GM21515 (cell line): ENCODE results near the gene PADI3.

Experiments used
- ATAC-seq: cut with Tn5 transposase; IDR thresholded peaks from one replicate; pipeline ENCODE4 v1.9.1; 2021; ENCODE audit not compliant: unreplicated experiment

The PADI3 gene

DNA sequence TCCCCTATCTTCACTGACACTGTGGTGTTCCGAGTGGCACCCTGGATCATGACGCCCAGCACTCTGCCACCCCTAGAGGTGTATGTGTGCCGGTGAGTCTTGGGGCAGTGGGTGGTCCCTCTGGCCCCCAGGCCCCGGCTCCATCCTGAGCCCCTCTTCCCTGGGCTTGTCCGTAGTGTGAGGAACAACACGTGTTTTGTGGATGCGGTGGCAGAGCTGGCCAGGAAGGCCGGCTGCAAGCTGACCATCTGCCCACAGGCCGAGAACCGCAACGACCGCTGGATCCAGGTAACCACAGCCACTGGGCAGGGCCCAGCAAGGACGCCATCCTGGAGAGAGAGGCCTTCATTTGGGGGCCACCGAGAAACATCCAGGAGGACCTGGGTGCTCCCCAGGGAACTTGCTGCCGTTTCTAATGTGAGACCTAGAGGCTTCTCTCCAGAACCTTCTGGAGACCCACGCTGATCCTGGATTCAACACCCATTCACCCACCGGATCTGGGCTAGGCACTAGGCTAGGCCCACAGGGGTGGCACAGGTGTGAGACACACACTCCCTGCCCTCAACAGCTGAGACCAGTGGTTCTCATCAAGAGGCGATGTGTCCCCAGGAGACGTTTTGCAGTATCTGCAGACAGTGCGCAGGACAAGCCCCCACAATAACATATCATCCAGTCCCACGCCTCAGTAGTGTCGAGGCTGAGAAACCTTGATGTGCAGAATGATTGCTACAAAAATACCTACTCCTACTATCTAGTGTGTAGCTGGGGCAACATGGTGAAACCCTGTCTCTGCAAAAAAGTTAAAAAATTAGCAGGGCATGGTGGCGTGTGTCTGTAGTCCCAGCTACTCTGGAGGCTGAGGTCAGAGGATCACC, 22.2 kb downstream of the PADI3 start:
- ATAC-seq = no peak

GRCh38 chr1:17272066-17272465, 23.2 kb downstream of the PADI3 start:
- no peak for ATAC-seq

- ATAC-seq = no peak
These were observed 23.7 kb downstream of the PADI3 start for GRCh38 chr1:17272646-17273045.

DNA sequence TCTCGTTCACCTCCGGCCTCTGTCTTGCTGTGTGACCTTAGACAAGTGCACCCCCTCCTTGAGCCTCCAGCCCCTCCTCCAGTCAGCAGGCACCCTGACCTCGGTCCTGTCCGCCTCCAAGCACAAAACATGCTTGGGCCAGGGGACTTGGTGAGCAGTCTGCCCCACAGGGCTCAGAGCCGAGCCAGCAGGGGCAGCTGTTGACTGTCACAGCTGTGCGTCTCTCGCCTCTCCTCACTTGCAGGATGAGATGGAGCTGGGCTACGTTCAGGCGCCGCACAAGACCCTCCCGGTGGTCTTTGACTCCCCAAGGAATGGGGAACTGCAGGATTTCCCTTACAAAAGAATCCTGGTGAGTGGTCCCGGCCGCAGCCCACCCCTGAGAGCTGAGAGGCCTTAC, 24.2 kb downstream of the PADI3 start:
- no peak for ATAC-seq

- no peak for ATAC-seq
These were observed 25.6 kb downstream of the PADI3 start for GRCh38 chr1:17274186-17275170.

DNA sequence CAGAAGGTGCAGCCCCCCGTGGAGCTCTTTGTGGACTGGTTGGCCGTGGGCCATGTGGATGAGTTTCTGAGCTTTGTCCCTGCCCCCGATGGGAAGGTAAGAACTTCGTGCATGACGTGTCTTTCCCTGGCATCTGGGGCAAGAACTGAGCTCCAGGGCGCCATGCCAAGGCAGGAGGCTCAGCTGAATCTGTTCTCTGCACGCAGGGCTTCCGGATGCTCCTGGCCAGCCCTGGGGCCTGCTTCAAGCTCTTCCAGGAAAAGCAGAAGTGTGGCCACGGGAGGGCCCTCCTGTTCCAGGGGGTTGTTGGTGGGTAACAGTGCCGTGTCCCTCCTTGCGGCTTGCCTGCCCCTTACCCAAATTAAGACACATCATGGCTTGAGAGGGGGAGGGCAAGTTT, 27.7 kb downstream of the PADI3 start:
- ATAC-seq = no peak

- no peak for ATAC-seq
These were observed 28.7 kb downstream of the PADI3 start for GRCh38 chr1:17277511-17278159.

DNA sequence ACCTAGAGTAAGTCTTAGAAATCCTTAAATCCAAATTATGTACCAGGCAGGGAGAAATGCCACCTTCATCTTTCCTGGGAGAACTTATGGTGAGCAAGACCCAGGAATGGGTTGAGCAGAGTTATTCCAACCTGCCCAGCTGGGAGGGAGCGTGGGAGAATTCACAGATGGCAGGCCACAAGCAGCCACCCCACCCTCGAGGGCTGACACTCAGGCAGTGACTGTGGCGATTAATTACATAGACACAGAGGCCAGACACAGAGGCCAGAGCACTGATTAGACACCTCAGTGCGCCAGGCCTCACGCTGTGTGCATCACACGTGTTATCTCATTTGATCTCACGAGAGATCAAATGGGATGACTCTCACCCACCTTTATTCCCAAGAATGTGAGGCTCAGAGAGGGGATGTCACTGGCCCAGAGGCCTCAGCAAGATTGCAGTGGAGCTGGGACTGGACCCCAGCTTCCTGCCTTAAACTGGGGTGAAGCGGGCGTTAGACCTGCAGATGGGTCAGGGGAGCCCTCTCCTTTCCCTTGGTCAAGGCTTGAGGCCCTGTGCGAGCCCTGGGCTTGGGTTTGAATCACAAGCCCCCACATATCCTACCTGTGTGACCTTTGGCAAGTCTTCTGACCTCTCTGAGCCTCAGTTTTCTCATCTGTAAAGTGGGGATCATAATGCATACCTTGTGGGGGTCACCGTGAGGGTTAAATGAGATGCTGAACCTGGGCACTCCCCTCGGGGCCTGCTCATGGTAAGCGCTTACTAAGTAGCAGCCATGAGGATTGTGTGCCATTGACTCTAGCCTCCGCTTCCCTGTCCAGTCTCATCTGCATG, 30.3 kb downstream of the PADI3 start:
- no peak for ATAC-seq

DNA sequence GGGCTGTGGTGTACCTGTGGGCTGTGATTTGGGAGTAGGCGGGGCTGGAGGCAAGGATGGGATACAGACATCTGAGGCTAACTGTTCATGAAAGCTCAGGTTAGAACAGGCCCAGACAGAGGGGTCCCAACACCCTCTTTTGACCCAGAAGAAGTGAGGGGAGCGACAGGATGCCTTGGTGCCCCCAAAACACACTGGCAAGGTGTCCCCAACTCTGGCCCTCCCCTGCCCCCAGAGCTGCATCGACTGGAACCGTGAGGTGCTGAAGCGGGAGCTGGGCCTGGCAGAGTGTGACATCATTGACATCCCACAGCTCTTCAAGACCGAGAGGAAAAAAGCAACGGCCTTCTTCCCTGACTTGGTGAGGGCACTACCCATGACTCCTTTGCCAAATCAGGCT, 31.5 kb downstream of the PADI3 start:
- no peak for ATAC-seq

- ATAC-seq = no peak
These were observed 32.0 kb downstream of the PADI3 start for GRCh38 chr1:17280894-17281293.

DNA sequence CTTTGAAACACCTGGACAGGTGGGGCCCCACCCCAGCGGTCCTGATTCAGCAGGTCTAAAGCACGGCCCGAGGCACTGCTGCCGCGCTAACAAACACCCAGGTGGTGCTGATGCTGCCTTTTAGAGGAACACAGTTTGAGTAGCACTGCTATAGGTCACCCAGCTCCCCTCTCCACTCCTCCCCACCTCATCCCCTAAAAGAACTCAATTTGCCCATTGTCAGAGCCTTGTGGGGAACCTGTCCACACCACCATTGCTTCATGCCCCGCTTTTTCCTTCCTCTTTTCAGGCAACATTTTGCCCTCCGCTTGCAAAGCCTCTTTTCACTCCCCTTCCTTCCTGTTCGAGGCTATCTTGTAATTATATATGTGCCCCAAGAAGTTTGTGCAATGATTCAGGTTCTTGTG, 32.9 kb downstream of the PADI3 start:
- no peak for ATAC-seq

- no peak for ATAC-seq
These were observed 33.9 kb downstream of the PADI3 start for GRCh38 chr1:17282836-17283235.

DNA sequence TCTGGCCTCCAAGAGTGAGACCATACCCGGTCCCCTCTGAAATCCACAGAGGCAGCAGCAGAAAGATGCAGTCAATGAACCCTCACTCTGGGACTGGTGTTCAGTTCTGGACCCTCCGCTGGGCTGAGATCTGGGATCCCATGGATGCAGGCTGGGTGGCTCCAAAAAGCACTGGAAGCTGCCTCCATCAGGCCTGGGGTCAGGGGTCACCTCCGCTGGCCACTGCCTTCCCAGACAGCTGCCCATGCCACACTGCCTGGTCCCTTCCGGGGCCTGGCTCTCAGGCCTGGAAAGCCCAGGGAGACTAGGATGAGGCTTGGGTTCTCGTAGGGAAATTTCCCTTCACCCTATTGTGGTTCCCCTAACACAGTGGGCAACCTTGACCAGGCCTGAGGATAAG, 37.7 kb downstream of the PADI3 start:
- no peak for ATAC-seq

DNA sequence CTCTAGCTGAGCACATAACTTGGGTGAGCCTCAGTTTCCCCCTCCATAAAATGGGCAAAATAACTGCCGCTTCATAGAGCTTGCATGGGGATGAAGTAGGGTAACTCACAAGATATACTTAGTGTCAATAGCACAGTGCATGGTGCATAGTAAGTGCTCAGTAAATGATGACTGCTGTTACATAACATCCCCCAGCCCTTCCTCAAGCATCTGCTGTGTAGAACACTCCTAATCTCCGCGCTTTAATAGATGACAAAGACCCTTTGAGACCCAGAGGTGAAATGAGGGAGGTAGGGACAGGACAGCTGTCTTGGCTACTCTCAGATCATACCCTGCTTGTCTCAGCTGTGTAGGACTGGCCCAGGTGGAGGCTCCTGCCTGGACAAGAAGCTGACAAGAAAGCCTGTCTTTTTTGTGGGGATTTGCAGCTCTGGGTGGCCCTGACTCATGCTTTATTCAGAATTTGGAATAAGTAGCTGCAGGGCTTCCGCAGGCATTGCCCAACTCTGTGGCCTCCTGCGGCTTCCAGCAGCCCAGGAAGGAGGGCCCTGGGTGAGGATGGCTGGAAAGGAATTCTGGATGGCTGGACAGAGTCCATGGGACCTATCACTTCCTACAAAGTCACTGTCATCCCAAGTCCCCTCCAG, 38.4 kb downstream of the PADI3 start:
- ATAC-seq = no peak

GRCh38 chr1:17289721-17290120, 40.8 kb downstream of the PADI3 start:
- ATAC-seq = no peak

DNA sequence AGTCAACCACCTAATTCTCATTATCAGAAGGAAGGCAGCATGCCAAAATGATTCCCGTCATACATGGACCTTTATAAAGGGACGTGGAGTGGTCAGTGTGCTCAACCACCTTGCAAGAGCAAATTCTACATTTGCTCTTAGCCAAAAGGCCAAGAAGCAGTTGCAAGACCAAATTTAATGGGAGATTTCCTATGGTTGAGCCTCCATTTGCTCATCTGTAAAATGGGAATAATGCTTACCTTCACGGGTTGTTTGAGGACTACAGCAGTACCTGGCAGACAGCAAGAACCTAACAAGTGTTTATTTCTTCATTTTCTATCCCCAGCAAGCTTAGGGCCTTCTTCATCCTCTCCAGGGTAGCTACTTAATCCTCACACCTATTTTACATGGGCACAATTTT, 41.7 kb downstream of the PADI3 start:
- ATAC-seq = no peak

- no peak for ATAC-seq
These were observed 43.6 kb downstream of the PADI3 start for GRCh38 chr1:17292299-17293160.

GRCh38 chr1:17293681-17294425, 45.0 kb downstream of the PADI3 start:
- ATAC-seq = no peak
